GM12874 (cell line): ENCODE data around the gene FOXK1.
A peak's percentile ranks its signal among the peaks of the same experiment; 100 is the strongest.

Experiments used
- CTCF ChIP-seq: IDR thresholded peaks from 2 replicates; pipeline ENCODE4 v1.5.1; 2011; ENCODE audit warnings: low read depth, mild to moderate bottlenecking, control low read depth, low read length, moderate library complexity; ENCODE audit not compliant: insufficient read depth

FOXK1 gene

GRCh38 chr7:4681886-4682620 is at the start of gene FOXK1:
TSS of gene FOXK1 (plus strand) at chr7:4682295. CDS start at chr7:4682309, 14 bp downstream.
- no peak for TF ChIP-seq CTCF

GRCh38 chr7:4633012-4633411 is 49.1 kb upstream of the FOXK1 start:
- no peak for TF ChIP-seq CTCF

- TF ChIP-seq CTCF: no peak
Observed at GRCh38 chr7:4634166-4634565, 47.9 kb upstream of the FOXK1 start.

- no peak for TF ChIP-seq CTCF
Observed at GRCh38 chr7:4638781-4639575, 43.1 kb upstream of the FOXK1 start.

GRCh38 chr7:4641091-4641666 is 40.9 kb upstream of the FOXK1 start:
- TF ChIP-seq CTCF: peak; percentile 27; the same call in 1 of the 2 replicates

GRCh38 chr7:4641667-4642467 is 40.2 kb upstream of the FOXK1 start:
- TF ChIP-seq CTCF: peak; percentile 58
